ENCODE data around the gene KLHL2. TPM values are rescaled to one million over a fixed set of nuclear protein-coding genes. Genes with fewer than 3 reads are reported as not detected.
A peak's percentile ranks its signal among the peaks of the same experiment; 100 is the strongest.
"Not testable (repeated sequence)": the region's sequence is repeated elsewhere in the genome, so short reads cannot be mapped to it uniquely, and the experiment has no call there.

KLHL2 gene
- 10 to 100 TPM; 23.8 to 26.6 TPM for total RNA-seq
- long read RNA-seq, donor 1, partial matches to known transcripts: 4 of 10 reads
- long read RNA-seq, donor 1, other reads (novel, unspliced or antisense): 3 of 10 reads
- long read RNA-seq, donor 2, partial matches to known transcripts: 2 of 6 reads
- long read RNA-seq, donor 2, other reads (novel, unspliced or antisense): 1 of 6 reads

GRCh38 chr4:165207431-165208220 is at the start of gene KLHL2:
TSS of gene KLHL2 (plus strand) at chr4:165207561. CDS start at chr4:165207877, 316 bp downstream.
- intact Hi-C loops (cut with DNase I): loop anchor here in 1 of 2 donors (10.0 kb wide), 1 partner anchor 117 kb away; the partner anchor contains the start of gene MSMO1
- DNase-seq (ENCODE audit: low spot score): peak; percentile 94

DNA sequence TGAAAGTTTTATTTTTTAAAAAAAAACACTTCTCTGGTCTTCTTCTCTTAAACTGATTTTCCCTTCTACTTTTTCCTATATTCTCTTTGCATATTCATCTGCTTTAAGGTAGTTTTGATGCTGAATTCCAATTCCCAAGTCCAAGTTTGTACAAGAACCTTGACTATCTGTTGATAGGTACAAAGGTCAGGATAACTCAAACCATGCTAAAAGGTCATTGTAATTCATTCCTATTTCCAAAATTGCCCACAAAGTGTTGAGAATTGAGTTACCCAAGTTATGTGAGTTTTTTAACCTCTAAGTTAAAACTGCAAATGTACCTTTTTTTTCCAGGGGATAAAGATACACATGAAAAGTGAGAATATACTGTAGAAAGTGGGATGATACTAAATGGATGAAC is 48.6 kb upstream of the KLHL2 start:
- intact Hi-C loops (cut with DNase I): no loop called here
- DNase-seq (ENCODE audit: low spot score): no peak

DNA sequence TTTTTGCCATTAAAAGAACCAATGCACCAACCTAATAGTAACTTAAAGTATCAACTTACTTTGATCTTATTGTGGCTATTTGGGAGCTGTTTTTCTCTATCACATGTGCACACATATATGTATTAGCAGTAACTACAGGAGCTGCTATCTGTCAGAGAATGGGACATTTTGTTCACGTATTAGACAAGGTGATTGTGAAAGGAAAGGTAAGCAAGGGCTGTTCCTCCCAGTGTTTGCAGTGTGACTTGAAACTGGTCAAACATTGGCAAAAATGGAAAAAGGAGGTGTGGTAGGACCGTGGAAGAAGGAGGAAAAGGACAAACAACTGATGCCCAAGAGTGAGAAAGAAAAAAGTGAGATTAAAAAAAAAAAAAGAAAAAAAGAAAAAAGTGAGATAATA is 43.1 kb upstream of the KLHL2 start:
- DNase-seq (ENCODE audit: low spot score): no peak
- intact Hi-C loops (cut with DNase I): no loop called here

- DNase-seq (ENCODE audit: low spot score); intact Hi-C loops (cut with DNase I): not testable (repeated sequence)
Observed at GRCh38 chr4:165166872-165167271, 40.5 kb upstream of the KLHL2 start.

DNA sequence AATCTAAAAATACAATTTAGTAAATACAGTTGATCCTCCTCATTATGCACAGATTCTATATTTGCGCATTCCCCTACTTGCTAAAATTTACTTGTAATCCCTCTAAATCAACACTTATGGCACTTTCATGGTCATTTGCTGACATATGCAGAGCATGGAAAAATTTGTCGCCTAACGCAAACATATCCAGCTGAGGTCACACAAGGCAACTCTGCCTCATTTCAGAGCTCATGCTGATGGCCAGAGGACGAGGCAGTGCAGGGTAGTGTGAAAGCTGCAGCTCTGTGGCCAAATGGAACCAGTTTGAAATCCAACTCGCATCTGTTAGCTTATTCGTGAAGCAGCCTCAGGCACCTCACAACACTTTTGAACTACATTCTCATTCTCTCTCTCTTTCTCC is 39.7 kb upstream of the KLHL2 start:
- DNase-seq (ENCODE audit: low spot score): no peak
- intact Hi-C loops (cut with DNase I): no loop called here

GRCh38 chr4:165170819-165171218 is 36.5 kb upstream of the KLHL2 start:
- intact Hi-C loops (cut with DNase I): no loop called here
- DNase-seq (ENCODE audit: low spot score): no peak

- intact Hi-C loops (cut with DNase I); DNase-seq (ENCODE audit: low spot score): not testable (repeated sequence)
Observed at GRCh38 chr4:165175470-165175869, 31.9 kb upstream of the KLHL2 start.

- intact Hi-C loops (cut with DNase I): no loop called here
- no peak for DNase-seq (ENCODE audit: low spot score)
Observed at GRCh38 chr4:165175879-165176278, 31.5 kb upstream of the KLHL2 start.

DNA sequence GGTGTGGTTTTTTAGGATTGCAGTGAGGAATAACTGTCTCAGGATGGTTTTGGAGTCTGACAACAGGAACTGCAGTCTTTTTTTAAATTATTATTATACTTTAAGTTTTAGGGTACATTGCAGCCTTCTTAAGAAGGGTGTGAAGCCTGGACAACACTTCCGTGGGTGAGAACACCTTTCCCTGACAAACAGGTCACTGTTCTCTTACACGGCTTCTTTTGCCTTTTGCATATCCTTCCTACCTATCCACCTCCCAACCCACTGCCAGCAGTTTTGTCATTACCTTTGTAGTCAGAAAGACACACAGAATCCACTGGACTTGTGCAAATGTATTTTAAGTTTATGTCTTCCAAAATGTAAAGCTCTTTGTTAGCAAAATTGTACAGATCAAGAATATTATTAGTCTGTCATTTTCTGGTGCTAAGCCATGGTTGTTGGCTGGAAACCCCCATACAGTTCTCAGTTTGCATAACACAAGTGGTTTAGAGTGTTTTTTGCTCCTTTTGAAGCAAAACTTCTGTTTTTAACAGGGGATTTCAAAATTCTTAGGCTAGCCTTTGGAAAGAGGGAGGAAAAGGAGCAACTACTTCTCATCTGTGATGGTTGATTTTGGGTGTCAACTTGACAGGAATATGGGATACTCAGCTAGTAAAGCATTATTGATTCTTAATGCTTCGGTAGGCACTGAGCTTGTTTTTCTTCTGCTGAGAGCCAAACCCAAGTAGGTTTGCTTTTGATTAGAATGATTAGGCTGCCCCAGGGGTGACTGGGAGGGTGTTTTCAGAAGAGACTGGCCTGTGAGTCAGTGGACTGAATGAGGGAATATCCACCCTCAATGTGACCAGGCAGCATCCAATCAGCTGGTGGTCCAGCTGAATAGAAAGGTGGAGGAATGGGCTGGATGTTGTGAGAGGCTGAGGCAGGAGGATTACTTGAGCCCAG is 29.4 kb upstream of the KLHL2 start:
- intact Hi-C loops (cut with DNase I): no loop called here
- no peak for DNase-seq (ENCODE audit: low spot score)

DNA sequence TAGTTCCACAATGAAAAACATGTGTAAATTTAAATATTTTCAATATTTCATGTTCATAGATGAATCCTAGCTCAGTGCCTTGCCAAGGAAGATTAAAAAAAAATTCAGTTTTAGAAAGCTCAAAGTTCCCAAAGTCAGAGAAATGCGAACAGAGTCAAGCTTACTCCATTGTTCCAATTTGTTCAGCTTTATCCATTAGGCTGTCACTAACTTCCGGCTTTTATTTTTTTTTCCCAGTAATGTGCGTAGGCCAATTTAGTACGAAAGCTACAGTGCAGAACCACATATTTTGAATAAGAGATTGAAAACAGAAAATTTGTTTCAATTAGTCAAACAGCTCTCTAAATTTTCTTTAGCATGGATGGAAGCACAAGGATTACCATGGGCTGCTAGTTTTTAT is 23.1 kb upstream of the KLHL2 start:
- DNase-seq (ENCODE audit: low spot score): no peak
- intact Hi-C loops (cut with DNase I): no loop called here

- DNase-seq (ENCODE audit: low spot score); intact Hi-C loops (cut with DNase I): not testable (repeated sequence)
Observed at GRCh38 chr4:165184998-165185397, 22.4 kb upstream of the KLHL2 start.

DNA sequence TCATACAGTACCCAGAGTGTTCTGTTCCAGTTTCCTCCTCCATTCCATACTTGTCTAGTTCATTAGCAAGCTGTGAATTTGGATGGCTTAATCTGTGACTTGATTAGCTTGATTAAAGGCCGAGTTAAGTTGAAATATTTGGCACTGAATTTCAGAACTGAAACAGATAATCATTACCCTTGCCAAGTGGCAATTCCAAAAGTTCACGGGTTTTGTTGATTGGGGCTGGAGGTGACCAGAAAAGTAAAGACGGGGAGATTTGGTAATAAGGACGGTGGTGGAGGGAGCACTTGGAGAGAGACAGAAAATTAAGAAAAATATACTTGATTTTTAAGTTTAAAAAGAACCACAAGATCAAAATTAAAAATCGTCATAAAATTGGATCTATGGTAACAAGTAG is 21.9 kb upstream of the KLHL2 start:
- intact Hi-C loops (cut with DNase I): no loop called here

GRCh38 chr4:165190591-165191347 is 16.6 kb upstream of the KLHL2 start:
- intact Hi-C loops (cut with DNase I): no loop called here

More for the DNA sequence above, 21.9 kb upstream of the KLHL2 start:
- DNase-seq (ENCODE audit: low spot score): no peak

GRCh38 chr4:165191348-165191656 is 16.1 kb upstream of the KLHL2 start:
- DNase-seq (ENCODE audit: low spot score): no peak
- intact Hi-C loops (cut with DNase I): no loop called here

More at GRCh38 chr4:165190591-165191347, 16.6 kb upstream of the KLHL2 start:
- no peak for DNase-seq (ENCODE audit: low spot score)

DNA sequence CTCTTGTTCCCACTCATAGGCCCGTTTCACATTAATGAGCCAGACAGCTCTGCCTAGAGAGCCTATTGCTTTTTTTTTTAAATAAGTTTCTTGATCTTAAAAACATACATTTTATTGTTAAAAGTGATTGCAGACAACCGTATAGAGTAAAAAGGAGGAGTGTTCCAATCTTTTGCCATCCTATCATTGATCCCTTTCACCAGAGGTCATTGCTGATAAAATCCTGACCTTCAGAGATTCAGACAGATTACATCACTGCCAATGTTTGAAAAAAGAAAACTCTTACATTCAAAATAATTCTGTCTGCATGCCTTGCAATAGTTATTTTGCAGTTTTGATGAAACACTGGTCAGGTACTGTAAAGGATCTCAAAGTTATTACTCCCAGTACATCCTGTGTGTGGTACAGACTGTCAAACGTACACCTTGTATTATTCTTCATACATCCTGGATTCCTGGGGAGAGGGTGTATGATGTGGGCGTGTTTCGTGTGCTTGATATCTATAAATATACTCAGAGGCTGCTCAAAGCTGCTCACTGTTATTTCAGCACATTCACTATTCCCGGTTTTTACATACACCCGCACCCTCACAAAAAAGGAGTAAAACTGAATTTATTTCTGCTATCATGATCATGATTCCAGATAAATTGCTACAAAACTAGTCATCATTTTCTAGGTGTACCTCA is 15.4 kb upstream of the KLHL2 start:
- intact Hi-C loops (cut with DNase I): no loop called here

GRCh38 chr4:165192500-165192898 is 14.9 kb upstream of the KLHL2 start:
- intact Hi-C loops (cut with DNase I): no loop called here
- DNase-seq (ENCODE audit: low spot score): no peak

More for the DNA sequence above, 15.4 kb upstream of the KLHL2 start:
- DNase-seq (ENCODE audit: low spot score): no peak

GRCh38 chr4:165192956-165193355 is 14.4 kb upstream of the KLHL2 start:
- DNase-seq (ENCODE audit: low spot score): no peak
- intact Hi-C loops (cut with DNase I): no loop called here

- intact Hi-C loops (cut with DNase I): no loop called here
- no peak for DNase-seq (ENCODE audit: low spot score)
Observed at GRCh38 chr4:165194368-165194767, 13.0 kb upstream of the KLHL2 start.

- no peak for DNase-seq (ENCODE audit: low spot score)
- intact Hi-C loops (cut with DNase I): no loop called here
Observed at GRCh38 chr4:165198329-165198728, 9.0 kb upstream of the KLHL2 start.

Data from posterior vena cava (tissue), 2 donors.